HCT116 (cell line): ENCODE results near the gene OPHN1. TPM values are rescaled to one million over a fixed set of nuclear protein-coding genes. Genes with fewer than 3 reads are reported as not detected.

ENCODE experiments used
- ATAC-seq: fragments of 200-7000 bp; cut with Tn5 transposase; 2 replicates; pipeline ENCODE4 v1.9.1; 2020; ENCODE audit warnings: mild to moderate bottlenecking, moderate library complexity
- BruUV-seq: library from RNA; stranded (reverse); fragments of 400-500 nt; replicated peaks from 2 replicates; lab custom pipeline; 2021; lab: Mats Ljungman, UMichigan
- CTCF ChIA-PET: fragments of 300-600 bp; sonication (Branson Sonifier 250); formaldehyde crosslinking; loops from one replicate; lab custom pipeline; 2021; ENCODE audit warnings: antibody characterized with exemption; lab: Charles Lee
- POLR2A ChIA-PET: fragments of 300-600, 350-600 bp; sonication (Branson Sonifier 250); formaldehyde crosslinking; loops from one replicate; lab custom pipeline; 2021; ENCODE audit warnings: antibody characterized with exemption; lab: Charles Lee
- RAD21 ChIA-PET, 2 experiments: fragments of 300-600 bp; sonication (Branson Sonifier 250); formaldehyde crosslinking; loops; one replicate each; lab custom pipeline; 2023; ENCODE audit warnings: low total read pairs in 2 of 2; ENCODE audit not compliant: uncharacterized antibody in 2 of 2, unreplicated experiment in 2 of 2, low non-redundant PET in 1 of 2; lab: Charles Lee
- DNase-seq: peaks from one replicate; pipeline ENCODE4 v3.0.0-alpha.2; 2010; ENCODE audit warnings: low read depth, low spot score
- H2AFZ ChIP-seq: fragments of 200-600 bp; shearing (Covaris generic), sonication (generic); 2 replicates; pipeline ENCODE4 v1.6.1; 2017; ENCODE audit warnings: low read depth, mixed run types, mixed read lengths, antibody characterized with exemption, low read length; ENCODE audit not compliant: poor library complexity, severe bottlenecking
- H3K27ac ChIP-seq: 2 replicates; pipeline ENCODE4 v1.5.1; 2012; ENCODE audit warnings: low read depth, low read length
- H3K27me3 ChIP-seq: fragments of 200-600 bp; sonication (generic); 2 replicates; pipeline ENCODE4 v1.6.1; 2016; ENCODE audit warnings: mixed run types, low read length, mixed read lengths; ENCODE audit not compliant: insufficient read depth
- H3K36me3 ChIP-seq, 2 experiments: fragments of 200-500 bp in 1 of 2; fragments of 200-600 bp in 1 of 2; sonication (Bioruptor generic) in 1 of 2; sonication (generic) in 1 of 2; 2 replicates each; pipeline versions ENCODE4 v1.5.1 to v1.6.1; 2014 to 2016; ENCODE audit warnings: low read length in 2 of 2, inconsistent platforms in 1 of 2, mixed read lengths in 1 of 2, mixed run types in 1 of 2; ENCODE audit not compliant: insufficient read depth in 2 of 2, control insufficient read depth in 1 of 2
- H3K4me1 ChIP-seq, 2 experiments: fragments of 200-600 bp in 1 of 2; sonication (generic) in 1 of 2; 2 replicates each; pipeline versions ENCODE4 v1.5.1 to v1.6.1; 2012 to 2017; ENCODE audit warnings: low read length in 2 of 2, inconsistent platforms in 1 of 2, mild to moderate bottlenecking in 1 of 2, mixed read lengths in 1 of 2, mixed run types in 1 of 2, moderate library complexity in 1 of 2; ENCODE audit not compliant: insufficient read depth in 2 of 2, control insufficient read depth in 1 of 2
- H3K4me2 ChIP-seq: fragments of 200-600 bp; sonication (generic); 2 replicates; pipeline ENCODE4 v1.6.1; 2017; ENCODE audit warnings: mixed run types, low read length, mixed read lengths
- H3K4me3 ChIP-seq, 2 experiments: fragments of 200-600 bp in 1 of 2; sonication (generic) in 1 of 2; replicated peaks in 1 of 2; 2 replicates each; pipeline ENCODE4 v1.5.1; 2011 to 2016; ENCODE audit warnings: low read length in 2 of 2, control low read depth in 1 of 2, low read depth in 1 of 2, mild to moderate bottlenecking in 1 of 2, mixed read lengths in 1 of 2, mixed run types in 1 of 2
- H3K79me2 ChIP-seq: fragments of 200-600 bp; sonication (generic); 2 replicates; pipeline ENCODE4 v1.6.1; 2017; ENCODE audit warnings: mild to moderate bottlenecking, mixed run types, low read length, moderate library complexity, mixed read lengths; ENCODE audit not compliant: insufficient read depth
- H3K9ac ChIP-seq: fragments of 200-600 bp; sonication (generic); 2 replicates; pipeline ENCODE4 v1.6.1; 2016; ENCODE audit warnings: low read length, mixed read lengths
- H3K9me2 ChIP-seq: fragments of 200-600 bp; sonication (generic), shearing (Covaris generic); 2 replicates; pipeline ENCODE4 v1.6.1; 2017; ENCODE audit warnings: mixed run types, mild to moderate bottlenecking, moderate library complexity; ENCODE audit not compliant: insufficient read depth
- H3K9me3 ChIP-seq, 2 experiments: fragments of 200-500 bp in 1 of 2; fragments of 200-600 bp in 1 of 2; sonication (Bioruptor generic) in 1 of 2; sonication (generic) in 1 of 2; 2 replicates each; pipeline ENCODE4 v1.6.1; 2014 to 2017; ENCODE audit warnings: low read length in 2 of 2, mixed read lengths in 2 of 2, inconsistent platforms in 1 of 2, low read depth in 1 of 2, mild to moderate bottlenecking in 1 of 2, mixed run types in 1 of 2, moderate library complexity in 1 of 2; ENCODE audit not compliant: control insufficient read depth in 1 of 2, insufficient read depth in 1 of 2
- H4K20me1 ChIP-seq: fragments of 200-600 bp; sonication (generic), shearing (Covaris generic); 2 replicates; pipeline ENCODE4 v1.6.1; 2017; ENCODE audit warnings: mixed run types, mild to moderate bottlenecking, moderate library complexity; ENCODE audit not compliant: insufficient read depth
- CEBPB ChIP-seq: IDR thresholded peaks from 2 replicates; pipeline ENCODE4 v1.6.1; 2012; ENCODE audit warnings: low read depth
- ELF1 ChIP-seq: IDR thresholded peaks from 2 replicates; pipeline ENCODE4 v1.6.1; 2012; ENCODE audit warnings: low read depth, borderline replicate concordance
- EZH2 ChIP-seq: fragments of 200-600 bp; sonication (generic); IDR thresholded peaks from 2 replicates; pipeline ENCODE4 v1.6.1; 2017; ENCODE audit warnings: antibody characterized with exemption, mixed run types
- JUND ChIP-seq: IDR thresholded peaks from 2 replicates; pipeline ENCODE4 v1.6.1; 2012
- POLR2A ChIP-seq: IDR thresholded peaks from 2 replicates; pipeline ENCODE4 v1.7.0; 2011; ENCODE audit warnings: borderline replicate concordance; ENCODE audit not compliant: insufficient read depth, insufficient read length; ENCODE audit errors: extremely low read depth
- SIN3A ChIP-seq: IDR thresholded peaks from 2 replicates; pipeline ENCODE4 v1.6.1; 2012; ENCODE audit warnings: low read depth
- SP1 ChIP-seq: IDR thresholded peaks from 2 replicates; pipeline ENCODE4 v1.6.1; 2012; ENCODE audit warnings: low read depth
- SRF ChIP-seq: IDR thresholded peaks from 2 replicates; pipeline ENCODE4 v1.6.1; 2012; ENCODE audit warnings: low read depth
- YY1 ChIP-seq: IDR thresholded peaks from 2 replicates; pipeline ENCODE4 v1.6.1; 2011; ENCODE audit warnings: low read length, low read depth, moderate library complexity, mild to moderate bottlenecking; ENCODE audit not compliant: insufficient replicate concordance; ENCODE audit errors: extremely low read depth
- ZFX ChIP-seq: fragments of 450-650 bp; IDR thresholded peaks from 2 replicates; pipeline ENCODE4 v1.6.1; 2017
- intact Hi-C: fragments of 100-400 bp; cut with micrococcal nuclease; formaldehyde crosslinking; loops from 2 replicates; pipeline ENCODE4 v1.10.0; 2022
- total RNA-seq: library from RNA; stranded (reverse); gene quantifications from one replicate; pipeline ENCODE4 v1.2.1, GENCODE V29; 2021; ENCODE audit not compliant: unreplicated experiment
- TF ChIP-seq, protein P1 (sequence below): IDR thresholded peaks from 2 replicates; pipeline ENCODE4 v1.6.1; 2012
- TF ChIP-seq, protein P2 (sequence below), 3 experiments: fragments of 200-600 bp in 1 of 3; sonication (generic) in 1 of 3; IDR thresholded peaks in 2 of 3; conservative IDR thresholded peaks in 1 of 3; 2 replicates each; pipeline ENCODE4 v1.5.1; 2012 to 2017; ENCODE audit warnings: low read depth in 2 of 3, low read length in 2 of 3, antibody characterized with exemption in 1 of 3, borderline replicate concordance in 1 of 3, control low read depth in 1 of 3, mild to moderate bottlenecking in 1 of 3, mixed read lengths in 1 of 3, mixed run types in 1 of 3, moderate library complexity in 1 of 3; ENCODE audit not compliant: insufficient read depth in 1 of 3
- TF ChIP-seq, protein P3 (sequence below): IDR thresholded peaks from 2 replicates; pipeline ENCODE4 v1.6.1; 2012

OPHN1 gene
- total RNA-seq, 1 experiment from 2014 or later = 2.9 TPM

DNA sequence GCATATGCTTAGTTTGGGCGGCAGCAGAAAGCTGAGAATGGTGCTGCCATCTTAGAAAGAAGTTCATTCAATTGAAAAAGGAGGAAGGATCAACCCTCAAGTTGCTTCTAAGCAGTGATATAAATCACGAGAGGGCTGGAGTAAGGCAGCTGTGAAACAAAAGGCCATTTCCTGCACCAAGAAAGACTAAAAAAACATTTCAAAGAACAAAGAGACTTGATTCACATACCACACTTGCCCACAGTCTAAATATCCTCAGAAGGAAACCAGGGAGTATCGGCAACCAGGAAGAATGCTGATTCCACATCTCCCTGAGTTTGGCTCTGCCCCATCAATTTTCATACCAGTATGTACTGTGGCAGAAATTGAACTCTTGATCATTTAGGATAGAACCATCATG, 240.1 kb downstream of the OPHN1 start:
- TF ChIP-seq, protein P1, sequence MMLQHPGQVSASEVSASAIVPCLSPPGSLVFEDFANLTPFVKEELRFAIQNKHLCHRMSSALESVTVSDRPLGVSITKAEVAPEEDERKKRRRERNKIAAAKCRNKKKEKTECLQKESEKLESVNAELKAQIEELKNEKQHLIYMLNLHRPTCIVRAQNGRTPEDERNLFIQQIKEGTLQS = no peak
- no peak for TF ChIP-seq ELF1
- TF ChIP-seq SIN3A = no peak
- Histone ChIP-seq H3K4me2 (no peak overlapping the region), H3K4me1 (peaks cover 0 to 1% of the 10 kb centered on the region in 2 experiments; a peak in 1 of 4 replicates), H3K27me3 (no peaks in the 10 kb centered on the region), H3K9ac (no peak overlapping the region), H3K9me3 (no peaks in the 10 kb centered on the region), H4K20me1 (no peaks in the 10 kb centered on the region), H3K79me2 (no peaks in the 10 kb centered on the region), H3K27ac (no peak overlapping the region), H3K9me2 (no peaks in the 10 kb centered on the region), H3K36me3 (no peaks in the 10 kb centered on the region), H3K4me3 (no peak overlapping the region), H2AFZ (no peak overlapping the region)
- intact Hi-C loops = no loop called here
- ATAC-seq (no peak), DNase-seq (no peak)
- no TSS peak for BruUV-seq
- POLR2A ChIA-PET = no interaction called here
- RAD21 ChIA-PET = no interaction called here
- CTCF ChIA-PET = no interaction called here

DNA sequence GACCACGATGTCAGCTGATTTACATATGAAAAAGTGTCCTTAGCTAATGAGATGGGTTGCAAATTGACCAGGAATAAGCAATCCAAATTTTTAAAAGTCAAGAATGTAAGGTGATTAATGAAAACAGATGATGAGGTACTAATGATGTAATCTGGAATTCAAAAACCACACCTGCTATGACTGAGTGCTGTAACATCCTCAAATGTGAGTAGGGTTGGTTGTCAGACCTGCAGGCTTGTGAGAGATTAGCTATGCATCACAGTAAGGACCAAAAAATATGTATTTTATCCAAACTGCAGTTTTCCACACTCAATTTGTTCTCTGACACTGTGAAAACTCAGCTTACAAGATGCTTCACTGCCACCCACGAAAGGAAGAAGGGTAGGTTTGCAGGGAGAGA, 242.5 kb downstream of the OPHN1 start:
- no TSS peak for BruUV-seq
- CTCF ChIA-PET = no interaction called here
- H3K36me3 ChIP-seq = no peaks in the 10 kb centered on the region
- POLR2A ChIA-PET = no interaction called here
- no peaks in the 10 kb centered on the region for H3K9me2 ChIP-seq
- H3K9ac ChIP-seq = no peak overlapping the region
- no peak overlapping the region for H3K4me2 ChIP-seq
- ATAC-seq (no peak), DNase-seq (no peak)
- H4K20me1 ChIP-seq = no peaks in the 10 kb centered on the region
- no peaks in the 10 kb centered on the region for H3K79me2 ChIP-seq
- no peak overlapping the region for H3K27ac ChIP-seq
- no peak overlapping the region for H2AFZ ChIP-seq
- H3K9me3 ChIP-seq = no peaks in the 10 kb centered on the region
- RAD21 ChIA-PET = no interaction called here
- no peaks in the 10 kb centered on the region for H3K27me3 ChIP-seq
- H3K4me1 ChIP-seq = peaks cover 2 to 10% of the 10 kb centered on the region in 2 experiments; a peak in 3 of 4 replicates
- no peak overlapping the region for H3K4me3 ChIP-seq
- TF ChIP-seq ELF1 (no peak), EZH2 (no peak), YY1 (no peak), CEBPB (no peak), SRF (no peak), POLR2A (no peak), ZFX (no peak), SP1 (no peak), JUND (no peak)
- TF ChIP-seq, protein P2, sequence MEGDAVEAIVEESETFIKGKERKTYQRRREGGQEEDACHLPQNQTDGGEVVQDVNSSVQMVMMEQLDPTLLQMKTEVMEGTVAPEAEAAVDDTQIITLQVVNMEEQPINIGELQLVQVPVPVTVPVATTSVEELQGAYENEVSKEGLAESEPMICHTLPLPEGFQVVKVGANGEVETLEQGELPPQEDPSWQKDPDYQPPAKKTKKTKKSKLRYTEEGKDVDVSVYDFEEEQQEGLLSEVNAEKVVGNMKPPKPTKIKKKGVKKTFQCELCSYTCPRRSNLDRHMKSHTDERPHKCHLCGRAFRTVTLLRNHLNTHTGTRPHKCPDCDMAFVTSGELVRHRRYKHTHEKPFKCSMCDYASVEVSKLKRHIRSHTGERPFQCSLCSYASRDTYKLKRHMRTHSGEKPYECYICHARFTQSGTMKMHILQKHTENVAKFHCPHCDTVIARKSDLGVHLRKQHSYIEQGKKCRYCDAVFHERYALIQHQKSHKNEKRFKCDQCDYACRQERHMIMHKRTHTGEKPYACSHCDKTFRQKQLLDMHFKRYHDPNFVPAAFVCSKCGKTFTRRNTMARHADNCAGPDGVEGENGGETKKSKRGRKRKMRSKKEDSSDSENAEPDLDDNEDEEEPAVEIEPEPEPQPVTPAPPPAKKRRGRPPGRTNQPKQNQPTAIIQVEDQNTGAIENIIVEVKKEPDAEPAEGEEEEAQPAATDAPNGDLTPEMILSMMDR (IDR thresholded peaks at IDR 0.05 in 2 of 3, conservative IDR thresholded peaks at IDR 0.05 in 1 of 3; ENCODE audit: borderline replicate concordance in 1 of 3, insufficient read depth in 1 of 3, low read depth in 2 of 3, low read length in 2 of 3) = no peak
- TF ChIP-seq, protein P3, sequence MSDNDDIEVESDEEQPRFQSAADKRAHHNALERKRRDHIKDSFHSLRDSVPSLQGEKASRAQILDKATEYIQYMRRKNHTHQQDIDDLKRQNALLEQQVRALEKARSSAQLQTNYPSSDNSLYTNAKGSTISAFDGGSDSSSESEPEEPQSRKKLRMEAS = no peak
- intact Hi-C loops = no loop called here
